ENCODE data around the gene DCP2. TPM values are rescaled to one million over a fixed set of nuclear protein-coding genes. Genes with fewer than 3 reads are reported as not detected.

DCP2 gene
- total RNA-seq, 1 donor from 2014 or later: 39.7 TPM

DNA sequence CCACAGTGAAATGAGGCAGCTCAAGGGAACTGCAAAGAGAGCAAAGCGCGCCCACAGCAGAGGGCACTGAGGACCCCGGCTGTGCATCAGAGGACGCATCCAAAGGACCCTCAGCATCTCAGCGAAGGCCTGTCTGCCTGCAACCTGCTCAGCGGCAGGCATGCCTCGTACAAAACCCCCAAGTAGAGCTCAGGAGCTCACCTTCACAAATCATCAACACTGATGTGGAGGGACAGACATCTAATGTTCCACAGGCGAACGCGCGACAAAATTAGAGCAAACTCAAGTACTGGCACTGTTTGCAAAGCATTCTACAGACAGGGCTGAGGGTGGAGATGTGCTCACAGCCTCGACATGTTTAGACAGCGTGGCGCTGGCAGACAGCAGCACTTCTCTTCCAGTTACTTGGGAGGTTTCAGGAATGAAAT, 81.0 kb downstream of the DCP2 start:
- Mint-ChIP-seq H3K27ac (ENCODE audit: unreplicated experiment) (no peak overlapping the region), H3K4me1 (ENCODE audit: unreplicated experiment) (peaks cover 11% of the 10 kb centered on the region), H3K27me3 (ENCODE audit: unreplicated experiment) (no peaks in the 10 kb centered on the region), H3K4me3 (ENCODE audit: unreplicated experiment) (no peak overlapping the region), H3K9me3 (ENCODE audit: unreplicated experiment) (no peaks in the 10 kb centered on the region), H3K36me3 (ENCODE audit: unreplicated experiment) (peaks cover 3% of the 10 kb centered on the region)
- DNase-seq (ENCODE audit: extremely low spot score, unreplicated experiment): no peak
- TF ChIP-seq, protein P1, sequence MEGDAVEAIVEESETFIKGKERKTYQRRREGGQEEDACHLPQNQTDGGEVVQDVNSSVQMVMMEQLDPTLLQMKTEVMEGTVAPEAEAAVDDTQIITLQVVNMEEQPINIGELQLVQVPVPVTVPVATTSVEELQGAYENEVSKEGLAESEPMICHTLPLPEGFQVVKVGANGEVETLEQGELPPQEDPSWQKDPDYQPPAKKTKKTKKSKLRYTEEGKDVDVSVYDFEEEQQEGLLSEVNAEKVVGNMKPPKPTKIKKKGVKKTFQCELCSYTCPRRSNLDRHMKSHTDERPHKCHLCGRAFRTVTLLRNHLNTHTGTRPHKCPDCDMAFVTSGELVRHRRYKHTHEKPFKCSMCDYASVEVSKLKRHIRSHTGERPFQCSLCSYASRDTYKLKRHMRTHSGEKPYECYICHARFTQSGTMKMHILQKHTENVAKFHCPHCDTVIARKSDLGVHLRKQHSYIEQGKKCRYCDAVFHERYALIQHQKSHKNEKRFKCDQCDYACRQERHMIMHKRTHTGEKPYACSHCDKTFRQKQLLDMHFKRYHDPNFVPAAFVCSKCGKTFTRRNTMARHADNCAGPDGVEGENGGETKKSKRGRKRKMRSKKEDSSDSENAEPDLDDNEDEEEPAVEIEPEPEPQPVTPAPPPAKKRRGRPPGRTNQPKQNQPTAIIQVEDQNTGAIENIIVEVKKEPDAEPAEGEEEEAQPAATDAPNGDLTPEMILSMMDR (IDR thresholded peaks at IDR 0.05): no peak

- Mint-ChIP-seq H3K27ac (ENCODE audit: unreplicated experiment) (no peak overlapping the region), H3K9me3 (ENCODE audit: unreplicated experiment) (no peaks in the 10 kb centered on the region), H3K27me3 (ENCODE audit: unreplicated experiment) (no peaks in the 10 kb centered on the region), H3K36me3 (ENCODE audit: unreplicated experiment) (peaks cover 8% of the 10 kb centered on the region), H3K4me3 (ENCODE audit: unreplicated experiment) (no peak overlapping the region), H3K4me1 (ENCODE audit: unreplicated experiment) (peaks cover 14% of the 10 kb centered on the region)
- DNase-seq (ENCODE audit: extremely low spot score, unreplicated experiment): no peak
- TF ChIP-seq, protein P1 (IDR thresholded peaks at IDR 0.05): no peak
Measured at GRCh38 chr5:113058269-113058668, 81.7 kb downstream of the DCP2 start.

DNA sequence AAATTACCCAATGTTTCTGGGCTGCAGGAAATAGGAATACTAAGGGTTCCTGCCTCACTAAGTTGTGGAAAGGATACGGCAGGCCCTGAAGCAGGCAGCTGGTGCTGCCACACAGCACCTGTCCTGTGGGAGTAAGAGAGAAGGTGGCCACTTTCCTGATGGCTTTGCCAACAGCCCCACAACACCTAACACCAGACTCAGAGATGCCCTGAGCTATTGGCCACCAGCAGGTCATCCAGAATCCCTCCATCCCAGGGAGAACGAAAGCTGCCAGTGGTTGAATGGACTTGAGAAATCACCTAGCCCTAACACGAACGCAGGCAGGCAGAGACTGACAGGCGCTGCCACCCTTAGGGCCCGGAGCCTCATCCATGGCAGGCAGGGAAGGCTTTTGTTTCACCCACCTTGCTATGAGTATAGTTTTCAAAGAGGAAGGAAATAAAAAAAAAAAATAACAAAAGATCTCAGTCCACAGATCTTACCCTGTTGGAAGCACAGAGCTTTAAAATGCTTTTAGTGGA, 82.2 kb downstream of the DCP2 start:
- H3K4me3 Mint-ChIP-seq (ENCODE audit: unreplicated experiment): no peak overlapping the region
- H3K36me3 Mint-ChIP-seq (ENCODE audit: unreplicated experiment): peaks cover 12% of the 10 kb centered on the region
- no peak overlapping the region for H3K27ac Mint-ChIP-seq (ENCODE audit: unreplicated experiment)
- no peaks in the 10 kb centered on the region for H3K9me3 Mint-ChIP-seq (ENCODE audit: unreplicated experiment)
- TF ChIP-seq, protein P1 (IDR thresholded peaks at IDR 0.05): no peak
- H3K27me3 Mint-ChIP-seq (ENCODE audit: unreplicated experiment): no peaks in the 10 kb centered on the region
- peaks cover 14% of the 10 kb centered on the region for H3K4me1 Mint-ChIP-seq (ENCODE audit: unreplicated experiment)
- DNase-seq (ENCODE audit: extremely low spot score, unreplicated experiment): no peak

DNA sequence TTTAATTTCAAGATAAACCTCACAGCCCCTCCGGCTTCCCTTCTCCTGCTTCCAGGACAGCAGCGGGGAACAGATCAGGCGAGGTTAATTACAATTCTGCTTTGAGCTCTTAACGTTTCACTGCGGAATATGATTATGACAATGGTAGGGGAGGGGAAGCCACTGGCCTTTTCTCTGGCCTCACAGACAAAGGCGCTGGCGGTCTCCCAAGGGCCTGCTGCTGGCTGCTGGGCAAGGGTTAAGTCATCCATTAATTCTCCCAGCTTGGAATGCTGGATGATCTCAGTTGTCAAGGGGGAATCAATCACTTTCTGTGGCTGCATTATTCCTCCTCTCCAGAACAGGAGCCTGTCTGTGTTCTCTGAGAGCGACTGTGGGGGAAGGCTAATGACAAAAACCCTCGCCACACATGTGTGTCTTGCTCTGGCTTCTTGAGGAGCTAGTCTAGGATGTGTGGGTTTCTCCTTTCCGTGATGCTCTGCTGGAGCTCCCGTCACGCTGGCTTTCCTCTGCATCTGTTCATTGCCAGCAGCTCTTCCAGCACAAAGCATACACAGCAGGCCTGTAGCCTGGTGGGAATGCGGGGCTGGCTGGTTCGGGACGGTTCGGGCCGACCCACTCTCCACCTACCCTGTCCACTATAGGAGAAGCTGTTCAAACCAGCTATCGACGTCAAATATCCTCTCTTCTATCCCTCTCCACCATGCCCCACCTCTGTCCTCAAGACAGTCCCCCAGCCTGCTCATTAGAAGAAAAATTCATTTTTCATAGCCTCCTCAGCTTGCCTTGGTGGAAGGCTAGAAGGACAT, 82.8 kb downstream of the DCP2 start:
- no peaks in the 10 kb centered on the region for H3K9me3 Mint-ChIP-seq (ENCODE audit: unreplicated experiment)
- H3K4me3 Mint-ChIP-seq (ENCODE audit: unreplicated experiment): no peak overlapping the region
- no peak overlapping the region for H3K27ac Mint-ChIP-seq (ENCODE audit: unreplicated experiment)
- DNase-seq (ENCODE audit: extremely low spot score, unreplicated experiment): no peak
- TF ChIP-seq, protein P1 (IDR thresholded peaks at IDR 0.05): no peak
- no peaks in the 10 kb centered on the region for H3K27me3 Mint-ChIP-seq (ENCODE audit: unreplicated experiment)
- peaks cover 9% of the 10 kb centered on the region for H3K36me3 Mint-ChIP-seq (ENCODE audit: unreplicated experiment)
- peaks cover 14% of the 10 kb centered on the region for H3K4me1 Mint-ChIP-seq (ENCODE audit: unreplicated experiment)

DNA sequence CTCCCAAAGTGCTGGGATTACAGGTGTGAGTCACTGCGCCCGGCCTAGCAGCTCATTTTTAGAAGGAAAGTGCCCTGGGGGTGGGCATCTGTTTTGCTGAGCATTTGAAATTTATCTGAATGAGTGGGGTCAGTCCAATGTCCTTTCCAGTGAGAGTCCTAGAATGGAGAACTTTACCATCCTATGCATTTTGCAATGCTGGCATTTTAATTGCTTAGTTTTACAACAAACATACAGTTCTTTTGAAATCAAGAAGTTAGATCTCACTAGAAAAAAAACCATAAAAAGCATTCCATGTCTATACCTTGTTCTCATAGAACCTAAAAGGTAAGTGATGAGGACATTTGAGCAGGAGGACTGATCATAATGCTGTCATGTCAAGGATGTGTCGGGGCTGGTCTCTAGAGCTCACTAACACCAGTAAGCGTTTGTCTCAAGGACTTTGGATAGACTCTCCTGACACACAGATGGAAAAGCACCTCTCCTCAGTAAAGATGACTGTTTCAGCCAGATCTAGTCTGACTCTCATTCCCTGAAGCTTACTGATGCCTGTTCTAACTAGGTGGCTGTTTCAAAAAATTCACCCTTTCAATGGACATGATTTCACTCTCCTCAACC, 83.9 kb downstream of the DCP2 start:
- H3K9me3 Mint-ChIP-seq (ENCODE audit: unreplicated experiment): no peaks in the 10 kb centered on the region
- no peaks in the 10 kb centered on the region for H3K27me3 Mint-ChIP-seq (ENCODE audit: unreplicated experiment)
- no peak for DNase-seq (ENCODE audit: extremely low spot score, unreplicated experiment)
- TF ChIP-seq, protein P1 (IDR thresholded peaks at IDR 0.05): no peak
- peaks cover 14% of the 10 kb centered on the region for H3K4me1 Mint-ChIP-seq (ENCODE audit: unreplicated experiment)
- H3K4me3 Mint-ChIP-seq (ENCODE audit: unreplicated experiment): no peak overlapping the region
- H3K36me3 Mint-ChIP-seq (ENCODE audit: unreplicated experiment): peaks cover 13% of the 10 kb centered on the region
- no peak overlapping the region for H3K27ac Mint-ChIP-seq (ENCODE audit: unreplicated experiment)

Measured in osteocyte (in vitro differentiated cells).